IMR-90 (cell line): ENCODE measurements around the gene IGFBP3.

Source experiments
- CEBPB ChIP-seq: IDR thresholded peaks from 2 replicates; pipeline ENCODE4 v1.6.1; 2012; ENCODE audit warnings: low read depth, low read length, improper control_type of control experiment
- CTCF ChIP-seq: conservative IDR thresholded peaks from 2 replicates; pipeline ENCODE4 v1.5.1; 2012; ENCODE audit warnings: mild to moderate bottlenecking, low read depth, low read length, improper control_type of control experiment
- ELK1 ChIP-seq: fragments of 150-350 bp; IDR thresholded peaks from 2 replicates; pipeline ENCODE4 v1.6.1; 2016; ENCODE audit warnings: low read depth, mild to moderate bottlenecking, low read length, moderate library complexity, borderline replicate concordance
- POLR2A ChIP-seq: IDR thresholded peaks from 2 replicates; pipeline ENCODE4 v1.6.1; 2012; ENCODE audit warnings: mild to moderate bottlenecking, low read depth, low read length
- SMC3 ChIP-seq: fragments of 150-350 bp; IDR thresholded peaks from 2 replicates; pipeline ENCODE4 v1.6.1; 2016; ENCODE audit warnings: low read depth, mild to moderate bottlenecking, antibody characterized with exemption, low read length, moderate library complexity
- TF ChIP-seq, protein P1 (sequence below): fragments of 150-350 bp; IDR thresholded peaks from 2 replicates; pipeline ENCODE4 v1.6.1; 2017; ENCODE audit warnings: mild to moderate bottlenecking, antibody characterized with exemption, low read length, low read depth

DNA sequence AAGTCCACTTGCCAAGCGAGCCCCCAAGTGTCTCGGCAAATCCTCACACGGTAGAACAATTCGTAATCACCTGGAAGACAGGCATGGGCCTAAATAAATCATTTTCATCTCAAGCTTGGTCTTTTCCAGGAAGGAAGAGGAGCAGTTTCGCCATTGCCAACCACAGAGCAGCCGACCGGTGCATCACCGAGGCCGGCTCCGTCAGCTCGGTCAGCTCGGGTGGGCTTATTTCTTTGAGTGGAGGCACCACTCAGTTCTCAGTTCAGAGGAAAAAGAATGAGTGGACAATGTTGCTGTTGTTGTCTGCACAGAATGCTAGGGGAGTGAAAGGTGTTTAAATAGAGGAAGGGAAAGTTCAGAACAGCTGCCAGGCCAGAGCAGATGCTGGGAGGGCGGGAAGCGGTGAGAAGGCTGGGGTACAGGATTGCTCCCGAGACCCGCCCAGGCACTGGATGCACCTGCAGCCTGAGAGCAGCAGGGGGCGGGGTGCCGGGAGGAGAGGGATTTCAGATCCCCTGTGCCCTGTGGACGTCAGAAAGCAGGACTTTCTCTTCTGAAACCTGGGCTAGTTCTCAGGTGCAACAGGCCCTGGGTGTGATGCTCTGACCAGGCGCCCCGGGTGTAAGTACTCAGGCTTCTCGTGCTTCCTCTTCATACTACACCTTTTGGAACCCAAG lies 17.7 kb upstream of the IGFBP3 start:
- TF ChIP-seq CTCF (0 out of 2 replicates have a peak, but pooled peaks have one; percentile 2), SMC3 (no peak), CEBPB (no peak), ELK1 (no peak), POLR2A (no peak)
- TF ChIP-seq, protein P1, sequence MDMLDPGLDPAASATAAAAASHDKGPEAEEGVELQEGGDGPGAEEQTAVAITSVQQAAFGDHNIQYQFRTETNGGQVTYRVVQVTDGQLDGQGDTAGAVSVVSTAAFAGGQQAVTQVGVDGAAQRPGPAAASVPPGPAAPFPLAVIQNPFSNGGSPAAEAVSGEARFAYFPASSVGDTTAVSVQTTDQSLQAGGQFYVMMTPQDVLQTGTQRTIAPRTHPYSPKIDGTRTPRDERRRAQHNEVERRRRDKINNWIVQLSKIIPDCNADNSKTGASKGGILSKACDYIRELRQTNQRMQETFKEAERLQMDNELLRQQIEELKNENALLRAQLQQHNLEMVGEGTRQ: no peak
